GM19238 (cell line): Measurements from ENCODE around the gene TIMM17B.

Source experiments
- DNase-seq: peaks from one replicate; pipeline ENCODE4 v3.0.0; 2011; ENCODE audit warnings: low spot score; ENCODE audit not compliant: insufficient read length

Gene TIMM17B

DNA sequence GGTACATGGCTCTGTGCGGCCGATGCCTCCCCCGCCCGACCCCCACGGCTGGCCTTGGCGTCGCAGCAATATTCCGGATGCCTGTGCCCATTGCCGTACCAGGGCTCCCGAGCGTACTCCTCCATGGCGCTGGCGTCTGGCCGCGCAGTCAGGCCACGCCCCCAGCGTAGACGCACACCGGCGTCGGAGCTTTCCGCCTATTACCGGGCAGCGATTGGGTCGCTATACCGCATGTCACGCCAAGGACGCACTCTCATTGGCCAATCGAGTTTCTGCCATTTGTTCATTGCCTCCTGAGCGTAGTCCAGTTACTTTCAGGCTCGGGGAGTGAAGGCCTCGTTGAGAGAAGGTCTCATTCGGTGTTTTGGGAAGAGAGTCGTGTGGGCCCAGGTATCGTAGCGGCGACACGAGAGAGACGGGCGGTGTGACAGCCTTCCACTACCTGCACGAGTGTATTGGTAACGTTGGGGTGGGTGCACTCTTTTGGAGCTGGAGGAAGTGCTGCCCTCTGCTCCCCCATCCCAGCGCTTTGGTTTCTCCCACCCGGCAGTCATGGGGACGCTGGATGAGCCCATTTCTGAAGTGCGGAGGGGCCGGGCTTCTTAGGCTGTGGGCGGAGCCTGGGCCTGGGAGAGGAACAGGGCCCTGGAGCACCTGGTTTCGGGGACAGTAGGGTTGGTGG is at the start of gene TIMM17B, which contains the start of gene PQBP1:
Gene TIMM17B, minus strand, starts transcription at position 144 of the 682 bp plus-strand sequence. Its CDS starts 19 bp downstream, at position 125.
Gene PQBP1, plus strand, starts transcription at position 306 of the 682 bp plus-strand sequence. CDS start 580 bp downstream, outside the sequence.
- peak; percentile 78 for DNase-seq

DNA sequence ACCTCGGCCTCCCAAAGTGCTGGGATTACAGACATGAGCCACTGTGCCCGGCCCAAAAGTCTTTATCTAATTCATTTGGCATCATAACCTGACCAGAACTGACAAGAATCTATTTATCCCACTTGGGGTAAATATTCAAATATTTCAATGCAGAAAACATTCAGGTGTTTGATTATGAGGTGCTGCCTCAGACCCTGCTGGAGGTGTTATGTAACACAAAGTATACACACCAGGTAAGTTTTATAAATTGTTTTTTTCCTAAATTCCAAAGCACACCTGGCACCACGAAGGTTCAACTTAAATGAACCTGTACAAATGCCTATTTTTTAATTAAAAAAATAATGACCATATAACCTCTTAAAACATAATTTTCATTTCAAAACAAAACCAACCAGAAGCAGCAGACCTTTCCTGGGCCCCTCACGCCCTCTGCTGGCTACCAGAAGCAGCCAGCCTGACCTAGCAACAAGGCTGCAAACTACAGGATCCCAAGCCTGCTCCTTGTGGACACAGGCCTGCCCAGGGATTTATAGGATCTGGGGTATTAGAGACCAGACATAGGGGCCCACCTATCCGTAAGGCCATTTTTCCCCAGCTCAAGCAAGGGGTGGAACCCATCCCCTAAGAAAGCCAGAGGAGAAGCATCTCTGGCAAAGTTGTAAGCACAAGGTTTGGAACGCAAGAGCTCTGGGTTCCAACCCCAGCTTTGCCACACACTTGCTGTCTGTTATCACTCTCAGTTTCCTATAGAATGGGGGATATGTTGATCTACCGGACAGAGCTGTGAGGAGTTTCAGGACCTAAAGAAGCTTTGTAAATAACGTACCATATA is 48.2 kb upstream of the TIMM17B start:
- peak; percentile 45 for DNase-seq

DNA sequence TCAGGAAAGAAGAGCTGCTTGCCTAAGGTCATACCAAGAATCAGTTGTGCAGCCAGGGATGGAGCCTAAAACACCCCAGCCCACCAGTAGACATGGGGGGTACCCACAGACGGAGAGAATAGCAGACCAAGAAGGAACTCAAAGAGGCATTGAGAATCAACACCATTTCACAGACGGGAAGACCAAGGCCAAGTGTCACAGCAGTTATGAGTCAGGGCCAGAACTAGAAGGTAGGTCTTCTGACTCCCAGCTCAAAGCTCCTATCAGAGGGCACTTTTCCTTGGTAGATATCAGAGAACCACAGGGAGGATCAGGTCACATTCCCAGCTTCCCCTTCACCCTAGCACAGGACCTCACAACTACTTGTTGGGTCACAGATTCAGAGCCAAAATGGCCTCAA is 45.3 kb upstream of the TIMM17B start:
- no peak for DNase-seq

DNA sequence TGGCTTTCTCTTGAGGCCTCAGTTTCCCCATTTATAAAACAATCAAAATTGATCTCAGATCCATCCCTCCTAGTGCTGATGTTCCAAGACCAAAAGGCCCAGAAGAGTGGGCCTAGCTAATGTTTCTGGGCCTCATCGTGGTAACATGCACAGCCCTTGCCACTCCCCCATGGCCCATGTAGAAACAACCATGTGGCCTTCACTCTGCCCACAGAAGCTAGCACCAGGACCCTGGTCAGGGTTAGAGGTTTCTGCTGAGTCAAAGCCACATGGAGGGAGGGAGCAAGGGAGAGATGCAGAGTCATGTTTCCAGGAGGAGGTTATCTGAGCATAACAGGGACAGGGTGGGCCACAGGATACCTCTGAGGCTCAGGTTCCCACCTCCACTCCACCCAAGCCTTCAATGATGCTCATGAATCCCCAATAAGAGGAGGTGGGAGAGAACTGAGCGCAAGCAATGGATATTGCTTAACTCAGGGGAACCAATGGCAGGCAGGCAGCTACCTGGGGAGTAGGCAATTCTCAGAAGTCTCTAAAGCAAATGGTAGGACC is 42.9 kb upstream of the TIMM17B start:
- no peak for DNase-seq

DNA sequence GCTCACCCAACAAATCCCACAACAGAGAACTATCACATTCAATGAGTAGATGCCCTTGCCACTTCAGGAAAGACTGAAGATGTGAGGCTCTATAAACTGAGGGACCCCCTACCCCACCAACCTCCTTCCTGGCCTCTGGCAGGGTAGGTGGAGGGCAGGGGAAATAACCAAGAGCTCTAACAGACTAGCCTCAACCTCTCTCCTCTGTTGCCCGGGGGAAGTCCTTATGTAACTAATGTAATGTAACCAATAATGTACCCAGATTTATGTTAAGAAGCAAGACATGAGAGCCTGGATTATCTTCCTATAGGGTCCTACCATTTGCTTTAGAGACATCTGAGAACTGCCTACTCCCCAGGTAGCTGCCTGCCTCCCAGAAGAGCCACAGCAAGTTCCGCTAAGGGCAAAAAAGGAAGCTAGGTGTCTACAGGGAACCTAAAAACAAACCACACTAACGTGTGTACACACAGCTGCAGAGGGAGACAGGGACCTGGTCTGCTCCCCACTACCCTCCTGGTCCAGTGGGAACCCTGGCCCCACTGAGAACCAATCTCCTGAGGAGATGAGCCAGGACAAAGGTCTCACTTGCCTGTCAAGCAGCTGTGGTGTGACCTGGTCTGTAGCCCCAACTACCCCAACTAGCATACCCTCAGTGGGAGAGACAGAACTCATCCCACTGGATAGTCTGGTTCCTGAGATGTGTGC is 42.1 kb upstream of the TIMM17B start:
- no peak for DNase-seq

DNA sequence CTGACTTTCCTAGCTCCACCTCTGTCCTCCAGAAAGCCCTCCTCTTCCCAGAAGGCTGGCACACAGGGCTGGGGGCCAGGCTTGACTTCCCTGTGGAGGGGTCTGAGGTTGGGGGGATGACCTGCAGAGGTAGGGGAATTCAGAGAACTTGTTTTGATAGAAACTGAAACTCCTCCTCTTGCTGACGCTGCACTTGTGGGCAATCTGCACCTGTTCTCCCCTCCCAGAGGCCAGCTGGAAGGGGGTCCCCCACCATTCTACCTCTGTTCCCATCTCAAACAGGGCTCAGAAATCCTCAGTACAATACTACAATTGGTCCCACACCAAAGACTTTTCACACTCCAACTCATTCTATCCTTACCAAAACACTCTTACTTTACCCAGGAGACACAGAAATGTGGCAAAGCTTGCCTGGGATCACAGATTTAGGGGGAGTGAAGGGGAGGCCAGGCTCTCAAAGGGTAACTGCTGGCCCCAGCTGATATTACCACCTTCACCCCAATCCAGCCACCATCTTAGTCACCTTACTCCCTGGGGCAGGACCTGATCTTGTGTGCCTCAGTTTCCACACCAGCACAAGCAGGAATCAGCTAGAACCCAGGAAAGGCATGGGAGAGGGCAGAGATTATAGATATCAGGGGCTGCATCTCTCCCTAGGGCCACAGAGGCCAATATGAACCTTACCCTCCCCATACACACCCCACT is 41.3 kb upstream of the TIMM17B start:
- peak; percentile 47 for DNase-seq

DNA sequence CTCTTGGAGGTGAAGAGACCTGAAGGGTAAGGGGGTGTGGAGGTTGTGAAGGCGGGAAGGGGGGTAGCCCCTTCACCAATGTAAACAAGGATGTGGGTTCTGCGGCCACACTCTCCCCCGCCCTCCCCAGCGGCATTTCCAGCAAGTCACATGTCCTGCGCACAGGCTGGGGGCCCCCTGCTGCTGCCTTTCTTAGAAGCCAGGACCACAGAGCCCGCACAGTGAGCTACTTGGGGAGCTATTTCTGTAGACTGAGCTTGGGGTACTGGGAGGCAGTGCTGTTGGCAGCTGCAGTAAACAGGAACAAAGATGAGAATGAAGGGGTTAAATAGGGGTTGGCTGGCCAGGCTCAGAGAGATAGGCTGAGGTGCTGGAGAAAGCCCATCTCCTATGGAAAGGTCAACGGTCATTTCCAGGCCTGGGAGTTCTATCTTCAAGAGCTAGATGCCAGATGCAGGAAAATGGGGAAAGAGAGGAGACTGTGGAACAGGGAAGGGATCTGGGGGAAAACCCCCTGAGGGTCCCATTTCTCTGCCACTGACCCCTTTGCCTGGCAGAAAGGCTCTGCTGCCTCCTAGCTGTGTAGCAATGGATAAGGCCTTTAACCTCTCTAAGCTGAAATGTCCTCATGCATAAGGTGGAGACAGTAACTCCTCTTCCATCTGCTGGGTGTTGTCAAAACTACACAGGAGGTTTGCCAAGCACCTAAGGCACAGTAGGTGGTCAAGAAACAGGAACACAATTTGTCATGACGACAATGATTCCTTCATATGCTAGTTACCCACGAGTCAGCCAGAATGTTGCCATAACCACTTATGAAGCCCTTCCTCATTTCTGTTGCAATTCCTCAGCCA is 39.7 kb upstream of the TIMM17B start:
- peak; percentile 55 for DNase-seq

DNA sequence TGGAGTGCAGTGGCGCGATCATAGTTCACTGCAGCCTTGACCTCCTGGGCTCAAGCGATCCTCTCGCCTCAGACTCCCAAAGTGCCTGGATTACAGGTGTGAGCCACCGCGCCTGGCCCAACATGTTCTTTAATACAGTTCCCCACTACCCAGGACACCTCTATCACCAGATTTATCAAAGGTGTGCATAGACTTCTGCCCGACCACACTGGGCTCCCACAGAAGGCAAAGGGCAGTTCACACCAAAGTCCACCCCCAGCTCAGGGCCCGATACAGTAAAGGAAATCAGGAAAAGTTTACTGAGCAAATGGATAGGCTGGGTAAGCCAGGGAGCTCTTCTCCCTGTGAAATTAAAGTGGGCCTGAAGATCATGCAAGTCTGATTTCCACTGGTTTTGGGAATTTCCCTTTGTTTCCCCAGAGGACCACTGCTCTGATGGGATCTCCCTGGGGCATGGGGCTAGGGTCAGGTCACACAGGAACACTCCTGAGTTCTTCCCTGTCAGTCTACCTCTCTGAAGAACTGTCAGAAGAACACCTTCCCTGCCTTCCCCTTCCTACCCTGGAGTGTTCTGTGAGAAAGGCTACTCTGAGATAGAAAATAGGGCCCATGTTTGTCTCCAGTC is 39.0 kb upstream of the TIMM17B start:
- DNase-seq = no peak

DNA sequence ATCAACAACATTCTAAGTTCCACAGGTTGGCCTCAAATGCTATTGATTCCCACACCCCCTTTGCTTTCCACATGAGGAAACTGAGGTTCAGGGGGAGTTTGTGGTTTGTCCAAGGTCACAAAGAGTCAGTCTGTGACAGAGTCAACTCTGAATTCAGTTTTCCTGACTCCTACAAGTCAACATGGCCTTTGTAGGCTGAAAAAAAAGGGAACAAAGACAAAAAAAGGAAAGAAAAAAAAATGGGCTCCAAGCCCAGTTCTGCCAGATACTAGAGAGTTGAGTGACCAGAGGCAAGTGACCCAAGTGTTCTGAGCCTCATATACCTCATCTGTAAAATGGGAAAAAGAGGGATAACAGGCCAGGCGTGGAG is 37.7 kb upstream of the TIMM17B start:
- no peak for DNase-seq

DNA sequence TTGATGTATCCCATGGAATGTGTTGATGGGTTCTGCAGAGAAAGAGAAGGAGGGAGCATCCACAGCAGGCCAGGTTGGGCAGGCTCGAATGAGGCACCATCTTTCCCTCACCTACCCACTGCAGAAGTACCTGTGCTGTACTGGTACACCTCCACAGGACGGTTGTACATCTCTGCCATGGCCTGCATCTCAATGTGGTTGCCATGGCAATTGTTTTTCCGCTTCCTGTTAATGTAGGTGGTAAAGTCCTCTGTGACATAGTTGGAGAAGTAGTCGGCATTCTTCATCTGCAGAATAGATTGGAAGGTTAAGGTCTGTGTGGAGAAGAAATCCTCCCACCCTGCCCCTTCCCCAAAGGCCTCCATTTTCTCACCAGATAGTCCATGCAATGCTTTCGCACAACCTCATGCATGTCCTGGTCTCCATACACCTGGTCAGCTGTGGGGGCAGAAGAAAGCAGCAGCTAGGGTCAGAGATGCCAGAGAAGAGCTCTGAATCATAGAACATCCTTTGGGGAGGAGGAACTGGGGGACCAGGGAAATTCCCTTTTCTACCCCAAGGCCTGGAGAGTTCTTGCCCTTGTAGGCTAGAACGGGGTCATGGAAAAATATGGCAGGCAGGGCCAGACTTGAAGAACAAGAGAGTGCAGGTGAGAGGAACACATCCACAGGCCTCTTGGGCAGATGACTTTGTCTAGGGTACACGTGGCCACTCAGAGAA is 37.2 kb upstream of the TIMM17B start:
- DNase-seq = no peak

DNA sequence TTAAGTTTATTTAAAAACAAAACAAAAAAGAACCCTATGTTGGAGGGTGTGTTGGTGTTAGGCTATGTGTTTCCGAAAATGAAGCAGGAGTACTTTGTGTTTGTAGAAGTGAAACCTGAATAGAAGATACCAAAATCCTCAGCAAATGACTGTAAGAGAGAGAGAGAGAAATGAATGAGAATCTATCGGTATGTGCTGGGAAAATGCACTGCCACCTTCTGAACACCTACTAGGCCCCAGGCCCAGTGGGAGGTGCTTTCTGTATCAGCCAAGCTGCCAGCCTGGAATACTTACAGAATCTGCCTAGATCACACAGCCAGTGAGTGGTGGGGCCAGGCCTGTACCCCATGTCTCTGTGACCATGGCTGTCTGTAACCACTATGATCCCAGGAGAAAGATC is 36.2 kb upstream of the TIMM17B start:
- DNase-seq = no peak

DNA sequence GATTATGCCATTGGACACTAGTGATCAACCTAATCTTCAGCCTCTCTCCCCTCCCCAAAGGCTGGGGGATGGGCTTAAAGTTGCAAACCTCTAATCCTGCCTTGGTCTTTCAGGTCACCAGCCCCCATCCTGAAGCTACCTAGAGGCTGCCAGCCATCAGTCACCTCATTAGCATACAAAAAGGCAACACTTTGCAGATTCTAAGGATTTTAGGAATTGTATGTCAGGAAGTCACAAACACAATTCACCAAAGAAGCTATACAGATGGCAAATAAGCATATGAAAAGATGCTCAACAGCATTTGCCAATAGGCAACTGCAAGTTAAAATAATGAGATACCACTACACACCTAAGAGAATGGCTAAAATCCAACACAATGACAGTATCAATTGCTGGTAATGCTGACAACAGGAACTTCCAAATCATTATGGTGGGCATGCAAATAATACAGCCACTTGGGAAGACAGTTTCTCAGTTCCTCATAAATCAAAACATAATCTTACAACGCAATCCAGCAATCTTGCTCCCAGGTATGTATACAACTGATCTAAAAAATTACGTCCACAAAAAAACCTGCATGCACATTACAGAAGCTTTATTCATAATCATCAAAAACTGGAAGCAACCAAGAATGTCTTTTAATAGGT is 30.3 kb upstream of the TIMM17B start:
- no peak for DNase-seq

DNA sequence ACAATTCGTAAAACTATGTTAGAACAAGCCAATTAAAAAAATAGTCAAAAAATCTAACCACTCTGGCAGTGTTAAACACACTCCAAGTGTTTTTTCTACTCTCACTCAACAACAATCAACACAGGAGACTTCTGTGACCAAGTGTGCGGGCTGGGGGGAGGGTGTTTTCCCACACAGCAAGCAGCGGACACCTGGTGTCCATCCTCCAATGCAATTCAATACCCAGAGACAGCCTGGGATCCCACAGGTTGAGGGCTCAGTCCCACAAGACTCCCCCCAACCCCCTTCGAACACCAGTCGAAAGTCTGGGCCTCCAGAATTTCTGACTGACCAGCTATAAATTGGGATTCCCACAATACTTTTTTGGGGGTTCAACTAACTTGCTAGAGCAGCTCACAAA is 29.6 kb upstream of the TIMM17B start:
- DNase-seq = no peak

DNA sequence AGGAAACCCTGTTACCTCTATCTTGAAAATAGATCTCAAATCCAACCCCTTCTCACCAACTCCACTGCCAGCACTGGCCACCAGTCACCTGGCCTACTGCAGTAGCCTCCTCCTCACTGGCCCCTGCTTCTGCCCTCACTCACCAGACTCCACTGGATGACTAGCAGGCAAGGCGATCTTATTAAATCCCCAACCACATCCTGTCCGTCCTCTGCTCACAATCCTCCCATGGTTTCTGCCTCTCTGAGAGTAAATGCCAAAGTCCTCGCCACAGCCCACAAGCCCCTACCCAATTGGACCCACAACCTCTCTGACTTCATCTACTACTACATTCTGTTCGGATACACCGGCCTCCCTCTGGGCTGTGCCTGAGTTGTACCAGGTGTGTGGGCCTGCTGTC is 26.7 kb upstream of the TIMM17B start:
- no peak for DNase-seq

DNA sequence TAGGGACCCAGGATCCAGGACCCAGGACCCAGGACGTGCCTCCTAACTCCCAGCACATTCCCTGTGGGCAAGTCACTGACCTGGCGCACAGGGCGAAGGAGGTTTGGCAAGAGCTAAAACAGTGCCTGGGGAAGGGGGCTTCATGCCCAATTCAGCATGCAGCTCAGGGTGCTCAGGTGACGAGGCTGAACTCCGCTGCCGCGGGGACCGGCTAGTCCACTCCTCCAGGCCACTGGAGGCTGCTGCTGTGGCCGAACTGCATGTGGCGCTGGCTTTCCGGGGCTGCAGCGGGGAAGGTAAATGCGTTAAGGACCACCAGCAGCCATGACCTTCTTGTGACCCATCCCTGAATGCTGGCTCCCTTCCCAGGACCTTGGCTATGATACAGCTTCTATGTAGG is 26.2 kb upstream of the TIMM17B start:
- DNase-seq = no peak

DNA sequence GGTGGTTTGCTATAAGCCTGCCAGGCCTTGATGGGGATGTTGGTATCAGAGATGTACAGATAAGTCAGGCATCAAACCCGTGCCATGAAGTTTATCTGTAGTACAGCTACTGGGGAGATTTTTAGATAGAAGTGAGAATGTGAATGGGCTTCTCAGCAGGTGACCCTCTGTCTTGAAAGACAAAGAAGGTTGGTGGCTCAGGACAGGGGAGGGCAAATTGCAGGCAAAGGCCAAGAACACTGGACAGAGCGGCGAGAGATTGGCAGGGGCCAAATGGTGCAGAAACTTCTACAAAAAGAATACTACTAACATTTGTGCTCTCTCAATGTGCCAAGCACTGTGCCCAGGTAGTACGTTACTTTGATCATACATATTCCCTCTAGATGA is 23.1 kb upstream of the TIMM17B start:
- no peak for DNase-seq

DNA sequence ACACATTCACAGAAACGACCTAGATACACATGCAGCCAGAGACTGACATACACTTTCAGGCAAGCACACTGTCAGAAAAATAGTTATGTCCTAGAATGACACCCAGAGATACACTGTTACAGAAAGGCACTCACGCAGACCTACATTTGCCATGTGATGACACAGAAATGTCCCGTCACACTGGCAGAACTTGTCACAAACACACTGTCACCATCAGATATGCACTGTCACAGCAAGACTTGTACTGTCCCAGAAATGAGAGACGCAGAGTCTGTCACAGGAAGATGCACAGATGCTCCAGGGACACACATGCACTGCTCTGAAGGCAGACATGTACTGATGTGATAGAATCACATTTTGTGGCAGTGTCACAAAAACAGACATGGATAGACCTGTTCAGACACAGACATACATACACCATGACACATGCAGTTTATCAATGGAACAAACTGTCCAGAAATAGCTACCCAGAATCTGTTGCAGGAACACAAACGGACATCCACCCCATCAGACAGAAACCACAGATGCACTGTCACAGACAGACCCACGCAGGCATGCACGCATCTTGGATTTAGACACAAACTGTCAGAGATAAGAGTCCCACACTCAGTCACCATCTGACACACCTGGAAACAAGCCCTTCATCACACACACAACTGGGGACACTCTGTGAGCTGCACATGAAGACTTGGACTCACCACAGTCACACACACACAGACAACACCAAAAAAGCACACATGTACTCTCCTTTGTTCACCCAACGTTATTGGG is 22.6 kb upstream of the TIMM17B start:
- DNase-seq = no peak

DNA sequence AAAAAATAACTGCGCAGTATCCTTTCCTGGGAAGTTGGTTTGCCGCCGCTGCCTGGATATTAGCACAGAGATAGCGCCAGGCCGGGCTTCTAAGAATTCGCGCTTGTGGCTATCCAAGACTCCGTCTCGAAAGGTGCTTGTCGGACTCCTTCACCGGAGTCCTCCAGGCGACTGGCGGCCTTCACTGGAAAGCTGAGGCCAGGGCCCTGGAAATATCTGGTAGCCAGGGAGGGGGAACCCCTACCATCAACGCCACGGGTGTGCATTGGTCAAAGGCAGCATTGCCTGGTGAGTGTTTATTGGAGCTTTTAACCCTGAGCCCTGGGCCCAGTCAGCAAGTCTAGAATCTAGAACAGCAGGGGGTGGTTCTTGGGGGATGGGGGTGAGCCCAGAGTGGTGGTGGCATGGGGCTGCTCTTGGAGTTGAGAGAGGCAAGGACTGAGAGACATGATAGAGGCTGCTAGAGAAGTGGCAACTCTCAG is 21.8 kb upstream of the TIMM17B start:
- no peak for DNase-seq
